A673 (cell line): ENCODE measurements around the gene SMARCC1. TPM values are rescaled to one million over a fixed set of nuclear protein-coding genes. Genes with fewer than 3 reads are reported as not detected.
A peak's percentile ranks its signal among the peaks of the same experiment; 100 is the strongest.

Experiments used
- BruUV-seq: library from RNA; stranded (reverse); fragments of 400-500 nt; replicated peaks from 2 replicates; lab custom pipeline; 2021; lab: Mats Ljungman, UMichigan
- CTCF ChIA-PET: fragments of 300-600 bp; sonication (Branson Sonifier 250); formaldehyde crosslinking; loops from one replicate; lab custom pipeline; 2022; ENCODE audit warnings: antibody characterized with exemption; lab: Charles Lee
- POLR2A ChIA-PET: fragments of 300-600 bp; sonication (Branson Sonifier 250); formaldehyde crosslinking; loops from one replicate; lab custom pipeline; 2022; ENCODE audit warnings: antibody characterized with exemption; ENCODE audit not compliant: low non-redundant PET; lab: Charles Lee
- DNase-seq: peaks from one replicate; pipeline ENCODE4 v3.0.0-alpha.2; 2015; ENCODE audit warnings: low spot score
- H3K27ac ChIP-seq: fragments of 200-600 bp; sonication (generic); 2 replicates; pipeline ENCODE4 v1.5.1; 2016; ENCODE audit warnings: mixed run types, low read depth, mild to moderate bottlenecking, mixed read lengths, antibody characterized with exemption, low read length; ENCODE audit not compliant: poor library complexity, severe bottlenecking
- H3K27me3 ChIP-seq: fragments of 200-600 bp; sonication (generic); replicated peaks from 2 replicates; pipeline ENCODE4 v1.6.1; 2017; ENCODE audit warnings: mixed run types, low read depth, mild to moderate bottlenecking, mixed read lengths, antibody characterized with exemption, low read length; ENCODE audit not compliant: insufficient read depth, poor library complexity
- H3K36me3 ChIP-seq: fragments of 200-600 bp; sonication (generic); 2 replicates; pipeline ENCODE4 v1.6.1; 2016; ENCODE audit warnings: mixed run types, mild to moderate bottlenecking, mixed read lengths, antibody characterized with exemption, low read length; ENCODE audit not compliant: insufficient read depth, poor library complexity, severe bottlenecking
- H3K4me1 ChIP-seq: fragments of 200-600 bp; sonication (generic); 2 replicates; pipeline ENCODE4 v1.6.1; 2017; ENCODE audit warnings: mixed run types, mild to moderate bottlenecking, mixed read lengths, antibody characterized with exemption, low read length; ENCODE audit not compliant: insufficient read depth, poor library complexity, severe bottlenecking
- H3K4me3 ChIP-seq: fragments of 200-600 bp; sonication (generic); 2 replicates; pipeline ENCODE4 v1.5.1; 2016; ENCODE audit warnings: low read depth, mixed run types, mild to moderate bottlenecking, mixed read lengths, low read length; ENCODE audit not compliant: poor library complexity, severe bottlenecking
- H3K9me3 ChIP-seq: fragments of 200-600 bp; sonication (generic); 2 replicates; pipeline ENCODE4 v1.6.1; 2016; ENCODE audit warnings: mixed run types, low read depth, mild to moderate bottlenecking, mixed read lengths, antibody characterized with exemption, low read length; ENCODE audit not compliant: poor library complexity, severe bottlenecking
- EZH2 ChIP-seq: fragments of 200-600 bp; sonication (generic); IDR thresholded peaks from 2 replicates; pipeline ENCODE4 v1.6.1; 2017; ENCODE audit warnings: borderline replicate concordance, low read depth, mild to moderate bottlenecking, mixed read lengths, antibody characterized with exemption, low read length; ENCODE audit not compliant: poor library complexity, severe bottlenecking
- intact Hi-C: fragments of 100-400 bp; cut with micrococcal nuclease; formaldehyde crosslinking; loops from one replicate; pipeline ENCODE4 v1.10.0; 2022; ENCODE audit not compliant: unreplicated experiment
- total RNA-seq: library from RNA; stranded (reverse); gene quantifications from 2 replicates; pipeline ENCODE4 v1.2.3, GENCODE V29; 2021
- TF ChIP-seq, protein P1 (sequence below): fragments of 300-800, 200-600 bp; sonication (generic); conservative IDR thresholded peaks from 2 replicates; pipeline ENCODE4 v1.5.1; 2017; ENCODE audit warnings: low read depth, mild to moderate bottlenecking, antibody characterized with exemption, low read length, moderate library complexity, mixed read lengths

SMARCC1 gene
- total RNA-seq, 1 experiment from 2014 or later: 126 TPM

DNA sequence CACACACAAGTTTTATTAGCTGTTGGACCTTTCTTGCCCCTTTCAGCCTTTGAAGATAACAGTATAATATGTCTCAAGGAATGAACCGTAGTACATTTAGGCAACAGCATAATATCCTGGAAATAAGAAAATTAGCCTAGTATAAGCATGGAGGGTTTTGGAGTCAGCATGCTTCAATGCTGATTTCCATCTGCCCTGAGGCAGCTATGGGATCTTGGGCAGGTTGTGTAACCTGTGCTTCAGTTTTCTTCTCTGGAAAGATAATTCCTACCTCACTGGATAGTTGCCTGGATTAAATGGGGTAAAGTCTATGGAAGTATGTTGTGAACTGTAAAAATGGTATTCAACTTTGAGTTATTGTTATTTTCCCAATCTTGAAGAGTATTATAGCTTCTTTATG is 22.9 kb upstream of the SMARCC1 start:
- intact Hi-C loops: no loop called here
- POLR2A ChIA-PET: no interaction called here
- no peak for DNase-seq
- TF ChIP-seq, protein P1, sequence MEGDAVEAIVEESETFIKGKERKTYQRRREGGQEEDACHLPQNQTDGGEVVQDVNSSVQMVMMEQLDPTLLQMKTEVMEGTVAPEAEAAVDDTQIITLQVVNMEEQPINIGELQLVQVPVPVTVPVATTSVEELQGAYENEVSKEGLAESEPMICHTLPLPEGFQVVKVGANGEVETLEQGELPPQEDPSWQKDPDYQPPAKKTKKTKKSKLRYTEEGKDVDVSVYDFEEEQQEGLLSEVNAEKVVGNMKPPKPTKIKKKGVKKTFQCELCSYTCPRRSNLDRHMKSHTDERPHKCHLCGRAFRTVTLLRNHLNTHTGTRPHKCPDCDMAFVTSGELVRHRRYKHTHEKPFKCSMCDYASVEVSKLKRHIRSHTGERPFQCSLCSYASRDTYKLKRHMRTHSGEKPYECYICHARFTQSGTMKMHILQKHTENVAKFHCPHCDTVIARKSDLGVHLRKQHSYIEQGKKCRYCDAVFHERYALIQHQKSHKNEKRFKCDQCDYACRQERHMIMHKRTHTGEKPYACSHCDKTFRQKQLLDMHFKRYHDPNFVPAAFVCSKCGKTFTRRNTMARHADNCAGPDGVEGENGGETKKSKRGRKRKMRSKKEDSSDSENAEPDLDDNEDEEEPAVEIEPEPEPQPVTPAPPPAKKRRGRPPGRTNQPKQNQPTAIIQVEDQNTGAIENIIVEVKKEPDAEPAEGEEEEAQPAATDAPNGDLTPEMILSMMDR: no peak
- no peak for TF ChIP-seq EZH2
- Histone ChIP-seq H3K4me1 (no peaks in the 10 kb centered on the region), H3K36me3 (peaks cover 3% of the 10 kb centered on the region), H3K4me3 (peak overlapping the region; percentile 76), H3K9me3 (no peaks in the 10 kb centered on the region), H3K27ac (no peak overlapping the region), H3K27me3 (no peaks in the 10 kb centered on the region)
- CTCF ChIA-PET: no interaction called here
- BruUV-seq: no TSS peak

DNA sequence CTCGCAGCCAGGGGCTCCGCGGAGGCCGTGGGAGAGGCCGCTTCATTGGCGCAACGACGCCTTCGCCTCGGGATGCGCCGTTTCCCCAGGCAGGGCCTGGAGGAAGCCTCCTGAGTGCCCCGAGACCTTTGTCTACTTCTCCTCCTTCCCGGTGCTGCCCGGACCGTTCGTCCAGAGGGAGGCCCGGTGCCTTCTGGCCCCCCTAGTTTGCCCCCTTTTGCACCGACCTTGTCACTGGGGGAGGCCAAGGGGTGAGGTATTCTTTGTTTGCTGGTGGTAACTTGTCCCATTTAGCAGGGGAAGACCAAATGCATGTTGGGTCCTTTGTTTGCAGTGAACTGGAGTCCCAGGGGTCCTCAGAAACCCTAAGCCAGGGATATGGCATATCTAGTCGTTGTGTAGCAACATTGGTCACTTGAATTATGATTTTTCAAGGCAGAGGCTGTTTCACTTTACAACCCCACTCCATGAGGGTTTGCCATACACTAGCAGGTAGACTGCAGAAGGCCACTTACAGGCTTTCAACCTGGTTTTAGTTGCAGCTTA is 21.9 kb upstream of the SMARCC1 start:
- TF ChIP-seq, protein P1: no peak
- TF ChIP-seq EZH2: no peak

DNA sequence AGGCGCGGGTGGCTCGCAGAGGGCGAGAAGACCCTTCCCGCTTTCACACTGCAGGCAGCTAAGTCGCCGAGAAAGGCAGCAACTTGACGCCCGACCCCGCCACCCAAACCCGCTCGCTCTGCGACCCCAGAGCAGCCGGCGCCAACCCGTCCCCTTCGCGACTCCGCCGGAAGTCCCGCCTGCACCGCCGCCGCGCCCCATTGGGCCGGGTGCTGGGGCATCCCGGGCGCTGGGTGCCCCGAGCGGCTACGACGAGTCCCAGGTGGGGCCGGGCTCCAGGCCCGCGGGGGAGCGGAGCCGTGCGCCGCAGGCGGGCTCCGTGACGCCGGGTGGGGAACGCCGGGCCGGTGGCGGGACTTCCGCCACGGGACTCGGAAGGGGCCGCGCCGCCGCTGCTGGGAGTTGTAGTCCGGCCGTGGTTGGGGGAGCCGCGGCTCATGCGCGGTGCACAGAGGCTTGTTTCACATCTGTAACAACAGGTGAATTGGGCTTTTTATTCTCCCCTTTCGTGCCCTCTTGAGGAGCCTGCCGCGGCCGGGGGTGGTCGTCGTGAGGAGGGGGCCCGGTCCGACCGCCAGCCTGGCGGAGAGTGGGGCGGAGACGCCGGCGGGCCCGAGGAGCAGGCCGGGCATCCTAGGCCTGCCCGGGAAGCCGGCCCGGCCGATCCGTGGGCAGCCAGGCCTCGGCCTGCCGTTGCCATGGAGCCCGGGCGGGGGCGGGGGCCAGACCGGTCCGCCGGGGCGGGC is 21.2 kb upstream of the SMARCC1 start, which contains the start of gene DHX30:
Gene DHX30 (plus strand): TSS at position 405 of the 746 bp plus-strand sequence. CDS start 7,546 bp downstream, outside the sequence.
- Histone ChIP-seq H3K27me3 (no peaks in the 10 kb centered on the region), H3K4me3 (peak within 1 kb of the TSS; percentile 76), H3K36me3 (peaks cover 3% of the 10 kb centered on the region), H3K27ac (peak within 1 kb of the TSS; percentile 85), H3K9me3 (no peaks in the 10 kb centered on the region), H3K4me1 (no peaks in the 10 kb centered on the region)
- POLR2A ChIA-PET: no interaction called here
- peak; percentile 80 for DNase-seq
- intact Hi-C loops: no loop called here
- no peak for TF ChIP-seq EZH2
- TF ChIP-seq, protein P1: no peak
- no TSS peak for BruUV-seq
- CTCF ChIA-PET: no interaction called here

More for the DNA sequence above, 21.9 kb upstream of the SMARCC1 start:
- CTCF ChIA-PET: no interaction called here
- DNase-seq: no peak
- POLR2A ChIA-PET: no interaction called here
- H3K9me3 ChIP-seq: no peaks in the 10 kb centered on the region
- intact Hi-C loops: no loop called here
- no peaks in the 10 kb centered on the region for H3K4me1 ChIP-seq
- H3K27me3 ChIP-seq: no peaks in the 10 kb centered on the region
- H3K36me3 ChIP-seq: peaks cover 3% of the 10 kb centered on the region
- H3K27ac ChIP-seq: peak overlapping the region; percentile 85
- peak overlapping the region; percentile 76 for H3K4me3 ChIP-seq
- BruUV-seq: no TSS peak
